Subcutaneous adipose tissue (tissue), 4 donors: ENCODE data around the gene NDUFAF4. TPM values are rescaled to one million over a fixed set of nuclear protein-coding genes. Genes with fewer than 3 reads are reported as not detected.

ENCODE experiments used
- CTCF ChIP-seq: fragments of 450-650 bp; IDR thresholded peaks from one replicate; pipeline ENCODE4 v1.5.1; 2016; ENCODE audit warnings: low read depth, mild to moderate bottlenecking, control low read depth, antibody characterized with exemption, moderate library complexity
- small RNA-seq: library from RNA; depleted of rRNA; stranded (forward); fragments of <200 nt; gene quantifications from one replicate; pipeline ENCODE3, GENCODE V24; 2016
- total RNA-seq, 4 donors: library from RNA; depleted of rRNA; stranded (reverse); fragments of >200 nt; gene quantifications; one replicate each; pipeline ENCODE4 v1.1.0, GENCODE V29; 2016

Gene NDUFAF4
- total RNA-seq, 4 donors from 2014 or later: 11.0 to 83.8 (median 15.3) TPM

DNA sequence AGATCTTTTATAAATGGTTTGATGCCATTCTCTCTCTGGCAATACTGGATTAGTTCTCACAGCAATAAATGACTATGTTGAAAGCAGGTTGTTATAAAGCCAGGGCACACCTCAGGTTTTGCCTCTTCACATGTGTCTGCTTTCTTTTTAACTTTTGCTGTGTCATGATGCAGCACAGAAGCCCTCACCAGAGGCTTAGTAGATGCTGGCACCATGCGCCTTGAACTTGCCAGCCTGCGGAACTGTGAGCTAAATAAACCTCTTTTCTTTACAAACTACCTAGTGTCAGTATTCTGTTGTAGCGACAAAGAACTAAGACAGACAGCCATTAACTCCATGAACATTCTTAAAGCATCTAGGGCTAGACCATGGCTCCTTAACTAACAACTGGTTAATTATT lies 45.1 kb downstream of the NDUFAF4 start:
- TF ChIP-seq CTCF: no peak

- no peak for TF ChIP-seq CTCF
Measured at GRCh38 chr6:96851858-96852257, 45.8 kb downstream of the NDUFAF4 start.

- no peak for TF ChIP-seq CTCF
Measured at GRCh38 chr6:96849615-96850014, 48.1 kb downstream of the NDUFAF4 start.

GRCh38 chr6:96844530-96844929 lies 53.2 kb downstream of the NDUFAF4 start:
- no peak for TF ChIP-seq CTCF

DNA sequence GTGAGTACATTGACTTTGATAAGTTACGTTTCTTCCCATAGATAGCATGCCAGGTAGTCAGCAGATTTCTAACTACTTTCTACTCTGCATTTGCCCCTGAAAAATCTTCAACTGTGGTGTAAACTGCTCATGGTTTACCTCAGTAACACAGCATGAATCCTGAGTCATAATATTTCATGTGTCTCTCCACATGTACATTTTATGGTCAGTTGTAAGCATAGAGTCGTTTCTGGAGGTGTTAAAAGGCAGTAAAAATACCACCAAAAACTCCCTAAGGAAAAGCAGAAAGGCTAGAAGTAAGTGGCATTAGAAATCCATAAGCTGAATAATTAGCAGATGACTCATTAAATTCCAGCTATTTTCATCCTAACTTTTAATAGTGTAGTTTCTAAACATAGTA lies 56.3 kb downstream of the NDUFAF4 start:
- no peak for TF ChIP-seq CTCF

Small RNA genes within 50 kb of the gene (small RNA-seq; reads per million reads assigned to genes)
- gene RN7SL509P: not detected

Other genes starting within 250 kb of the NDUFAF4 start
- gene GPR63, start 60.4 kb downstream of the NDUFAF4 start, total RNA-seq: under 1 TPM; 0.19 to 0.34 (median 0.27) TPM
- not detected for gene KLHL32, start 26.8 kb upstream of the NDUFAF4 start, total RNA-seq